ENCODE measurements around the gene RERG.

DNA sequence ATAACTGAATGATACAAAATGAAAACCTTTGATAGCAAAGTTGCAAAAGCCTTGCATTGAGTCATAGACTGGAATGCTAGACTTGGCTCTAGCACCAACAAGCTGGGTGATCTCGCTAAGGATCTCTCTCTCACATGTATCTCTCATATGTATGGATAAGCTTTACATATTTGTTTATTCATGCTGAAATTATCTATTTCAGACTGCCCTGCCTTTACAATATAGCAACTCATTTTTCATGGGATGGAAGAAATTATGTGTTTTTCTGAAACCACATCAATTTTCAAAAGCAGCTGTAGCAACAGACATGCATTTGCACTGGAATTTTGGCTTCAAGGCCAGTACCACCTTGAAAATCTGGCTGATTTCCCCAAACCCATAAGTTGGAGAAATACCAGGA is 11.4 kb downstream of the RERG start:
- TF ChIP-seq, protein P1, sequence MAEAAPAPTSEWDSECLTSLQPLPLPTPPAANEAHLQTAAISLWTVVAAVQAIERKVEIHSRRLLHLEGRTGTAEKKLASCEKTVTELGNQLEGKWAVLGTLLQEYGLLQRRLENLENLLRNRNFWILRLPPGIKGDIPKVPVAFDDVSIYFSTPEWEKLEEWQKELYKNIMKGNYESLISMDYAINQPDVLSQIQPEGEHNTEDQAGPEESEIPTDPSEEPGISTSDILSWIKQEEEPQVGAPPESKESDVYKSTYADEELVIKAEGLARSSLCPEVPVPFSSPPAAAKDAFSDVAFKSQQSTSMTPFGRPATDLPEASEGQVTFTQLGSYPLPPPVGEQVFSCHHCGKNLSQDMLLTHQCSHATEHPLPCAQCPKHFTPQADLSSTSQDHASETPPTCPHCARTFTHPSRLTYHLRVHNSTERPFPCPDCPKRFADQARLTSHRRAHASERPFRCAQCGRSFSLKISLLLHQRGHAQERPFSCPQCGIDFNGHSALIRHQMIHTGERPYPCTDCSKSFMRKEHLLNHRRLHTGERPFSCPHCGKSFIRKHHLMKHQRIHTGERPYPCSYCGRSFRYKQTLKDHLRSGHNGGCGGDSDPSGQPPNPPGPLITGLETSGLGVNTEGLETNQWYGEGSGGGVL (tag by site-specific recombination; IDR thresholded peaks at IDR 0.05): no peak
- TF ChIP-seq, protein P2, sequence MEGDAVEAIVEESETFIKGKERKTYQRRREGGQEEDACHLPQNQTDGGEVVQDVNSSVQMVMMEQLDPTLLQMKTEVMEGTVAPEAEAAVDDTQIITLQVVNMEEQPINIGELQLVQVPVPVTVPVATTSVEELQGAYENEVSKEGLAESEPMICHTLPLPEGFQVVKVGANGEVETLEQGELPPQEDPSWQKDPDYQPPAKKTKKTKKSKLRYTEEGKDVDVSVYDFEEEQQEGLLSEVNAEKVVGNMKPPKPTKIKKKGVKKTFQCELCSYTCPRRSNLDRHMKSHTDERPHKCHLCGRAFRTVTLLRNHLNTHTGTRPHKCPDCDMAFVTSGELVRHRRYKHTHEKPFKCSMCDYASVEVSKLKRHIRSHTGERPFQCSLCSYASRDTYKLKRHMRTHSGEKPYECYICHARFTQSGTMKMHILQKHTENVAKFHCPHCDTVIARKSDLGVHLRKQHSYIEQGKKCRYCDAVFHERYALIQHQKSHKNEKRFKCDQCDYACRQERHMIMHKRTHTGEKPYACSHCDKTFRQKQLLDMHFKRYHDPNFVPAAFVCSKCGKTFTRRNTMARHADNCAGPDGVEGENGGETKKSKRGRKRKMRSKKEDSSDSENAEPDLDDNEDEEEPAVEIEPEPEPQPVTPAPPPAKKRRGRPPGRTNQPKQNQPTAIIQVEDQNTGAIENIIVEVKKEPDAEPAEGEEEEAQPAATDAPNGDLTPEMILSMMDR (tag by site-specific recombination; IDR thresholded peaks at IDR 0.05): no peak
- TF ChIP-seq YY1 (tag by site-specific recombination; IDR thresholded peaks at IDR 0.05) (no peak), ZNF510 (tag by site-specific recombination; IDR thresholded peaks at IDR 0.05; ENCODE audit: insufficient replicate concordance) (no peak), ZNF350 (tag by site-specific recombination; IDR thresholded peaks at IDR 0.05) (no peak)

Data from HEK293 (cell line).